NCI-H774 (cell line): Measurements from ENCODE around the gene ASPSCR1.

Experiments used
- DNase-seq: peaks from one replicate; lab custom pipeline; 2025; lab: John Stamatoyannopoulos, UW

Gene ASPSCR1

GRCh38 chr17:82039695-82040299 lies 62.4 kb downstream of the ASPSCR1 start:
- DNase-seq: no peak

- no peak for DNase-seq
These were observed 63.9 kb downstream of the ASPSCR1 start for GRCh38 chr17:82041144-82041814.

- no peak for DNase-seq
These were observed 65.2 kb downstream of the ASPSCR1 start for GRCh38 chr17:82042649-82043048.

- no peak for DNase-seq
These were observed 66.1 kb downstream of the ASPSCR1 start for GRCh38 chr17:82043507-82043906.

GRCh38 chr17:82045936-82046484 lies 68.6 kb downstream of the ASPSCR1 start:
- no peak for DNase-seq

GRCh38 chr17:82046903-82047302 lies 69.5 kb downstream of the ASPSCR1 start:
- DNase-seq: no peak

GRCh38 chr17:82047379-82047778 lies 70.0 kb downstream of the ASPSCR1 start:
- no peak for DNase-seq

- DNase-seq: no peak
These were observed 70.6 kb downstream of the ASPSCR1 start for GRCh38 chr17:82047914-82048570.

- DNase-seq: no peak
These were observed 71.1 kb downstream of the ASPSCR1 start for GRCh38 chr17:82048571-82048971.

GRCh38 chr17:82049106-82049505 lies 71.7 kb downstream of the ASPSCR1 start:
- DNase-seq: no peak

GRCh38 chr17:82049521-82049971 lies 72.1 kb downstream of the ASPSCR1 start:
- DNase-seq: no peak

- no peak for DNase-seq
These were observed 72.8 kb downstream of the ASPSCR1 start for GRCh38 chr17:82050152-82050760.

- DNase-seq: no peak
These were observed 73.6 kb downstream of the ASPSCR1 start for GRCh38 chr17:82050761-82051641.

- DNase-seq: peak; percentile 69
These were observed 74.6 kb downstream of the ASPSCR1 start, which contains the start of the genes GPS1 and RFNG for GRCh38 chr17:82051776-82052637. Gene GPS1, plus strand, starts transcription at chr17:82051898. Its CDS starts 34 bp downstream, at chr17:82051932. Gene RFNG, minus strand, starts transcription at chr17:82051811. Its CDS starts 45 bp downstream, at chr17:82051766.

GRCh38 chr17:82052638-82053059 lies 75.2 kb downstream of the ASPSCR1 start:
- DNase-seq: no peak

- no peak for DNase-seq
These were observed 75.7 kb downstream of the ASPSCR1 start for GRCh38 chr17:82053130-82053529.

GRCh38 chr17:82053556-82054263 lies 76.3 kb downstream of the ASPSCR1 start:
- DNase-seq: no peak

GRCh38 chr17:82054351-82055022 lies 77.1 kb downstream of the ASPSCR1 start:
- DNase-seq: no peak
